ENCODE results near the gene SFXN2.

SFXN2 gene

DNA sequence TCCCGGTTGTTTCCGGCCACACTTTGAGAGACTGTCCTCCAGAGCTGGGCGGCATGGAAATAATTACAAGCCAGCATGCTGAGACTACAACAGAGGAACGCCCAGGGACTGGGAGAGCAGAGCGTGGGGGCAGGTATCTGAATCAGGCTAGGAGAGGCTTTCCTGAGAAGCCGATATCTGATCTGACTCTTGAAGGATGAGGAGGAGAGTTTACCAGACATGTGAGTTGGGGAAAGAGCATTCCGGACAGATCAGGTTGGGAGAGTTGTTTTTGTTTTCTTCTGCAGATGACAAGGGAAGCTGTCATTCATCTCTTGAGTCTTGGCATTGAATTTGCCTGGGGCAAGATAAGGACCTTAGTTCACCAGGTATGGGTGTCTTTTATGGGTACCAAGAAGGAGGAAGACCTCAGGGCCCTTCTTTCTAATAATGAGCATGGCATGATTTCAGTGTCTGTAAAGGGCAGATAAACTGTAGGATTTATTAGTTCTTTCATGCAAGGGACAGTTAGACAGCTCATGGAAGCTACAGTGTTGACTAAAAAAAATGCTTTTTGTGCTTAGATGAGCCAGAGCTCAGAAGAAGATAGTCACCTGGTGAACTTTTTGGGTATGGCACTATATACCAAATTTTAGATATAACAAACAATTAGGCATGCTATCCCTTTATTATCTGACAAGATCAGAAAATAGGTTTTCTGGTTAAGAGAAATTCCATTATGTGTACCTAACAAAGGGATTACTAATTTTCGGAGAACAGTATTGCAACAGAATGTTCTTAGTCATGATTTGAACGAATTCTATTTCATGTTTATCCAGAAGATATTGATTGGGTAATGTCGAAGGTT lies 65.5 kb downstream of the SFXN2 start:
- DNase-seq = no peak

DNA sequence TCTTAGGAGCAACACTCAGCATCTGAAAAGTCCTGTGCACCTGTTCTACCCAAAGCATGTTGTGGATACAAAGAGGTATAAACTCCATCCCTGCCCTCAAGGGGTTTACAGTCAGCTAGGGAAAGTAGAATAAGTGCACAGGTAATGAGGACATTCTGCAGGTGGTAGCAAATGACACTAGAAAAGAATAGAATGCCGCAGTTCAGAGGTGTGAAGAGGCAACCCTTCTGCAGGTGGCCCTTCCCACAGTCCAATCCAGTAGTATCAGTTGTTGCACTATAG lies 66.0 kb downstream of the SFXN2 start:
- no peak for DNase-seq

DNA sequence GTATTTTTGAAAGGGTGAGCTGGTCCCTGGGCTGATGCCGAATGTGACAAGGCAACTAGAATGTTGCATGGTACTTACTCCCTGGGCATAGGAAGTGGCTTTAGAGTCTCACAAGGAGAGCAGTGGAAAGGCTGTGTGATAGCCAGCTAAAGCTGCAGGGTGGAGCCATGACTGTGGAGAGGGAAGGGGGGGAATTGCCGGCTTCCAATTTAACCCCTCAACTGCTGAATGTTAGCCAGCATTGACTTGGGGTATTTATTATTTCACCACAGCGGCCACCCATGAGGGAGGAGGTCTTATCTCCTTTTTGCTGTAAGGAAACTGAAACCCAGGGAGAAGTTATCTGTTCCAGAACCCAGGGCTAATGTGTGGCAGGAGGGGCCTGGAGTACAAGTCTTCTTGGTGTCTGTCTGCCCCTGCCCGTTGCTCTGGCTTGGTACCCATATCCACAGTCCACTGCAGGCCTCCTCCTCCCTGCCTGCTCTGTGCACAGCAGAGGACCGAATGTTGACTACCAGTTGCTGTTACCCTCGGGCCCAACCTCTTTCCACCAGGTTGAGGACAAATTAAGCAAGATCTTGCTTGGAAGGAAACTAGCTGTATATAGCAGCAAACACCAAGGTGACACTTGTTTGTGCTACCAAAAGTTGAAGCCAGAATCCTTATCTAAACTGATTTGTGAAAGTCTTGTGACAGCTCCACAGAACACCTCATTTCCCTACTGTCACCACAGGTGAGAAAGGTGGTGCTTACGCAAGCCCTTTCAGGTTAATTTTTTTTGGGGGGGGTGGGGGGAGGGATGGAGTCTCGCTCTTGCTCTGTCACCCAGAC lies 66.9 kb downstream of the SFXN2 start:
- no peak for DNase-seq

DNA sequence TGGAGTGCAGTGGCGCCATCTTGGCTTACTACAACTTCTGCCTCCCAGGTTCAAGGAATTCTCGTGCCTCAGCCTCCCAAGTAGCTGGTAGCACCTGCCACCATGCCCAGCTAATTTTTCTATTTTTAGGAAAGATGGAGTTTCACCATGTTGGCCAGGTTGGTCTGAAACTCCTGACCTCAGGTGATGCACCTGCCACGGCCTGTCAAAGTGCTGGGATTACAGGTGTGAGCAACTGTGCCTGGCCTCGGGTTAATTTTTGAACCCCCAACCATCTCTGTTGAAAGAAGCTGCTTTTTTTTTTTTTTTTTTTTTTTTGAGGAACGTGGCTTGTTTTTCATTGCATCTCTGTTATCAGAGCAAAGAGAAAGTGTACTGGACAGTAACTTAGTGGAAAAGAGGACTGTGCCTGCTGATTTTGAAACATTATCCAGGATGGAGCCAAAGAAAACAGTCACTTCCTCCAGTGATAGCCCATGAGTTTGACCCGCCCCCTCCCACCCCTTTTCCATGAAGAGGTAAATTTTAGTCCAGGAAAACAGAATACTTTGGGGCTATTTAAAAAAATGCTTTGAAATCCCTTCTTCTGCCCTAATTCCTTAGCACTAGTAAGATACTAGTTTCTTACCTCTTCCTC lies 67.6 kb downstream of the SFXN2 start:
- no peak for DNase-seq

DNA sequence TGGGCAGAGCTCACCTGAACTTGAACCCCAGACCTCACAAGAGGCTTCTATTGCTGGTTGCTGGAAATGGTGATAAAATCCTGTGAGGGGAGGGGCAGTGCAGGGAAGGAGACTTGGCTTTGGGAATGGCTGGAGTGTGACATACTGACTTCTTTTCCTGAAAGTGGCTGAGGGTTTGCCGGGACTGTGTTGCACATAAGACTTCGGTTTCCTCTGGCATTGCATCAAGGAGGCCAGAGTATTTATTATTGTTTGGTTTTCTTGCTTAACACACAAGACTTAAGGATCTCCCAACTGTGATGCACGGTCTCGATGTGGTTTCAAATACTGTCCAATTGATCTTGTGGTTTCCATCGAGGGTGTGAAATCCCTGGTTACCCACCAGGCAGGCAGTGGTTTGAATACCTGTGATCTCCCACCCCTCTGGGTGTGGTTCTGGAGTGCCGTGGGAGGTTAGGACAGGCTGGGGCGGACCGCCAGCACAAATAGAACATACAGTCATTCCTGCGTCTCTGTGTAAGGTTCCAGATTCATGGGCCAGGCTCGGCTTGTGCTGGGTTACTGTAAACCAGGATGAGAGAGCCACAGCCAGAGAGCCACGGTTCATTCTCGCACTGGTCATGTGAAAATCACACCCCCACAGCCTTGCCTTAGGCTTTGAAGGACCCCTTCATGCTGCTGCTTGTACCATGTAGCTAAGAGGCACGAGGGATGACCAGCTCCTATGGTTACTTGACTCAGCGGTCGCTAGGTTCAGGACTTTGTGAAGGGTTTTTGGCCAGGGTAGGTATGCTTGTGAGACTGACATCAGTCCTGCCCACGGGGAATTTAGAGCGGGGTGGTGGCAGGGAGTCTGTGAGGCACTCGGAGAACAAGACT lies 68.5 kb downstream of the SFXN2 start:
- DNase-seq = no peak

DNA sequence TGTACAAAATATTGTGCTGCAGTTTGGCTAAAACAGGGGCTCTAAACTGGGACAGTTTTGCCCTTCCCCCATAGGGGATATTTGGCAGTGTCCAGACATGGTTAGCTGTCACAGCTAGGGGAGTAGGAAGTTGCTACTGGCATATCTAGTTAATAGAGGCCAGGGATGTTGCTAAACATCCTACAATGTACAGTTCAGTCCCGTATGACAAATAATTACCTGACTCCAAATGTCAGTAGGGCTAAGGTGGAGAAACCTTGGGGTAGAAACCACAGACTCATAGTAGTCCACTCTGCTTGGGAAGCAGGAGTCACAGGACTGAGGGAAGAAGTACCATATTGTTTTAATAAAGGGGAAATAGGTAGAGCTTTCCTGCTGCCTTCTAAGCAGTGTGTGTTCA lies 69.1 kb downstream of the SFXN2 start:
- DNase-seq = no peak

DNA sequence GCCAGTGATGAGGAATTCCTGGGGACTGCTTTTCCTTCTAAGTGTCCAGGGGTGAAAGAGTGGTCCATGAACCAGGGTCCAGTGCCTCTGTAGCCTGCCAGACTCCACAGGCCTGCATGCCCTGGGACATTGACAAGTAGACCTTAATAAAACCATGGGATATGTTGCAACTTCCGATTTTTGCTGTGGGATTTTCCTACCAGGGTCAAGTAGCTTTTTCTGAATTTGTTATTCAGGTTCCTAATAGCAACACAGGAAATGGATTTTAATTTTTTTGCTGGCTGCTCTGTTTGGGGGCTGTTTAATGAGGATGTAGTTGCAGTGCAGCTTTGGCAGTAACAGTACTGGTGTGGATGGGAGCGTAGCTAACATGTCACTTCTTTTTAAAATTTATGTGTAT lies 71.4 kb downstream of the SFXN2 start:
- DNase-seq = no peak

DNA sequence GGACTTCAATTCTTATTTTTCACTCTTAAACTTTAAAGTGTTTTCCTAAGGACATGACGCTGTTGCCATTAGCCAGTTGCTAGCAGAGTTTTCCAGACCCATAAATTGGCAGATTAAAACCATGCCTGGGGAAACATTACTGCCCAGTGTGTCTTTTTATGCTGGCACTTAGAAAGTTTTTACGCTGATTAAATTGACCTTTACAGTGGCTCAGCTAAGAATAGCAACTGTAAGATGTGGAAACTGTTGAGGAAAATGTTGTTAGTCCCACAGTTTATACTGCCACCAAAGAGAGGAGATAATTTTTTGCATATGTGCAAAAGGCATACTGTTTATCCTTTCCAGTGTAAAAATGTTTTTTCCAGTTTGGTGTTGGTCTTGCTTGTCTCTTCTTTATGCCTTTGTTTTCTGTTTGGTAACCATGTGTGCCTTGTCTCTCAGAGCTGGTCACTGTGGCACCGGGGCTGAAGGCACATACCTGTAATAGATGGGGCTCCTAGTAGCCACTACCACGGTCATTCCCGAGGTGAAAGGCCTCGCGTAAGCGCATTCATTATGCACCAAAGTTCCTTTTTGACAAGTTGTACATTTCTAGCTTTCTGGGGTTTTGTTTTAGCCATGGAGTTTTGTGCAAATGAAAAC lies 77.4 kb downstream of the SFXN2 start:
- no peak for DNase-seq
